ENCODE results near the gene OPA1.

DNA sequence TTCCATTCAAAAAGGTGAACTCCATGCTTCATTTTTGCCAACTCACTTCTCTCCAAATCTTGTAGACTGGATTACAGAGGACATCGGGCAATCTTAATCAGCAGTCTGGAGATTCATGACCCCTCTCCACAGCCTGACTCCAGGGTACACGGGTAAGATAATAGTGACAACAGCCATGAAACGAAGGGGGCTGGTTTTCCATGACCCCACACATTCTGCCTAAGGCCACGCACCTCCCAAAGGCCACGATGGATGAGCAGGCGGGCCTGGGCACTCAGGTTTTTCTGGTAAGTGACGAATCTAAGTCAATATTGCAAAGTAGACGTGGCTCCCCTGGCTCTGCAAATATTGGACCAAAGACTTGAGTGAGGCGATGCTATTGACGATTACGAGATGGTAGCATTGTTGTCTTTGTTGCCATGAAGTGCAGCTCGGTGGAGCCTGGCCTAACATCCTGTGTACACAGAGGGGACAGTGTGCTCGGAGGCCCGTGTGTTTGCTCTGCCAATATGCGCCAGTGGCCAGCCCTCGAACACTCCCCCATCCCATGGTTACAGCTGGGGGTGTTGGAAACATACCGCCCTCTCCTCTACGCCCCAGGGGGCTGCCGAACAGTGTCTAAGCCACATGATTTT lies 119.1 kb downstream of the OPA1 start:
- TF ChIP-seq, protein P1, sequence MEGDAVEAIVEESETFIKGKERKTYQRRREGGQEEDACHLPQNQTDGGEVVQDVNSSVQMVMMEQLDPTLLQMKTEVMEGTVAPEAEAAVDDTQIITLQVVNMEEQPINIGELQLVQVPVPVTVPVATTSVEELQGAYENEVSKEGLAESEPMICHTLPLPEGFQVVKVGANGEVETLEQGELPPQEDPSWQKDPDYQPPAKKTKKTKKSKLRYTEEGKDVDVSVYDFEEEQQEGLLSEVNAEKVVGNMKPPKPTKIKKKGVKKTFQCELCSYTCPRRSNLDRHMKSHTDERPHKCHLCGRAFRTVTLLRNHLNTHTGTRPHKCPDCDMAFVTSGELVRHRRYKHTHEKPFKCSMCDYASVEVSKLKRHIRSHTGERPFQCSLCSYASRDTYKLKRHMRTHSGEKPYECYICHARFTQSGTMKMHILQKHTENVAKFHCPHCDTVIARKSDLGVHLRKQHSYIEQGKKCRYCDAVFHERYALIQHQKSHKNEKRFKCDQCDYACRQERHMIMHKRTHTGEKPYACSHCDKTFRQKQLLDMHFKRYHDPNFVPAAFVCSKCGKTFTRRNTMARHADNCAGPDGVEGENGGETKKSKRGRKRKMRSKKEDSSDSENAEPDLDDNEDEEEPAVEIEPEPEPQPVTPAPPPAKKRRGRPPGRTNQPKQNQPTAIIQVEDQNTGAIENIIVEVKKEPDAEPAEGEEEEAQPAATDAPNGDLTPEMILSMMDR (IDR thresholded peaks at IDR 0.05 in 8 of 11, conservative IDR thresholded peaks at IDR 0.05 in 3 of 11), result no peak
- TF ChIP-seq POLR2AphosphoS5 (IDR thresholded peaks at IDR 0.05), result no peak
- no peak for TF ChIP-seq POLR2A (IDR thresholded peaks at IDR 0.05)

Measured in spleen (tissue), 7 donors.